ENCODE data around the gene PLOD2. TPM values are rescaled to one million over a fixed set of nuclear protein-coding genes. Genes with fewer than 3 reads are reported as not detected.

PLOD2 gene
- total RNA-seq, 1 experiment from 2014 or later, result 19.3 TPM

DNA sequence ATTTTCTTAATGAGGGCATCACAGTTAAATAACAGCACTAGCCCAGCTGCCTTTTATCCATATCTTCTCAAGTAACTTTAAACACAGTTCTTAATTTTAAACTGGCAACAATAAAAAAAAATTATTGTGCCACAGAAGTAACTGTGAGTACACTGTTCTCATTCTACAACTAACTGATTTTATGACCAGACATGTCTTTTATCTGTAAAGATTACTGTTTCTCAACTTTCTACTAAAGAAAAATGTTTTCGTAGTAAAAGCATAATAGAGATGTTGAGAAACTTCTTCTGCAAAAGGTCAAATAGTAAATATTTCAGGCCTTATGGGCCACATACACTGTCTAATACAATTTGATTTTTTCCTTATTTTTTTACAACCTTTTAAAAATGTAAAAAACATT lies 32.0 kb downstream of the PLOD2 start:
- Histone ChIP-seq H3K23ac (ENCODE audit: insufficient read length, low read depth, low read length) (no peak overlapping the region), H3T11ph (ENCODE audit: low read length) (no peak overlapping the region), H4K20me1 (ENCODE audit: control insufficient read depth, insufficient read depth, insufficient read length) (no peaks in the 10 kb centered on the region), H3K18ac (ENCODE audit: insufficient read length, low read depth, low read length) (no peak overlapping the region), H2AK5ac (ENCODE audit: insufficient read length, low read length) (no peak overlapping the region), H2AFZ (ENCODE audit: low read length) (no peak overlapping the region), H3K23me2 (ENCODE audit: insufficient read length, low read depth, low read length, poor library complexity, severe bottlenecking) (no peaks in the 10 kb centered on the region), H3K56ac (ENCODE audit: insufficient read length, low read depth, low read length) (no peak overlapping the region), H3K9me3 (ENCODE audit: control insufficient read depth, low read depth, low read length) (no peaks in the 10 kb centered on the region), H3K79me2 (ENCODE audit: insufficient read depth, low read length) (0 out of 2 replicates have a peak, but pooled peaks cover 2% of the 10 kb centered on the region), H2BK15ac (ENCODE audit: low read depth, low read length) (no peak overlapping the region), H3K4me2 (ENCODE audit: insufficient read depth, insufficient read length, low read length) (no peak overlapping the region), H2BK12ac (ENCODE audit: insufficient read length, low read depth, low read length) (no peak overlapping the region), H2BK120ac (ENCODE audit: low read depth, low read length, poor library complexity, severe bottlenecking) (no peak overlapping the region), H3K27ac (ENCODE audit: insufficient read length, low read depth, low read length) (no peak overlapping the region), H4K91ac (ENCODE audit: insufficient read length, low read depth, low read length) (no peak overlapping the region), H3K4ac (ENCODE audit: low read depth, low read length) (no peak overlapping the region), H4K5ac (ENCODE audit: insufficient read length, low read depth, low read length) (no peak overlapping the region), H4K8ac (replicated peaks; ENCODE audit: insufficient read length, low read depth, low read length) (no peak overlapping the region), H3K79me1 (ENCODE audit: insufficient read depth, low read depth, low read length, poor library complexity, severe bottlenecking) (peaks cover 3% of the 10 kb centered on the region), H3K9ac (ENCODE audit: extremely low read depth, insufficient read length, low read length) (no peak overlapping the region), H2BK20ac (ENCODE audit: low read depth, low read length, poor library complexity, severe bottlenecking) (no peak overlapping the region), H3K14ac (ENCODE audit: insufficient read depth, low read length) (no peak overlapping the region), H3K27me3 (ENCODE audit: insufficient read depth, low read length) (no peaks in the 10 kb centered on the region), H2BK5ac (ENCODE audit: insufficient read length, low read length) (no peak overlapping the region), H3K4me1 (ENCODE audit: insufficient read depth, low read length) (no peaks in the 10 kb centered on the region; the same call in 1 of the 2 replicates)
- Mint-ChIP-seq H3K4me3 (no peak overlapping the region), H3K4me1 (peaks cover 7% of the 10 kb centered on the region in 2 experiments), H3K27ac (no peak overlapping the region), H3K36me3 (ENCODE audit: insufficient read depth in 1 of 3, low read depth in 3 of 3) (0 out of 7 replicates have a peak, but pooled peaks cover 0 to 1% (median 0%) of the 10 kb centered on the region in 3 experiments), H3K27me3 (ENCODE audit: low read depth) (no peaks in the 10 kb centered on the region), H3K9me3 (no peaks in the 10 kb centered on the region)
- TF ChIP-seq, protein P1, sequence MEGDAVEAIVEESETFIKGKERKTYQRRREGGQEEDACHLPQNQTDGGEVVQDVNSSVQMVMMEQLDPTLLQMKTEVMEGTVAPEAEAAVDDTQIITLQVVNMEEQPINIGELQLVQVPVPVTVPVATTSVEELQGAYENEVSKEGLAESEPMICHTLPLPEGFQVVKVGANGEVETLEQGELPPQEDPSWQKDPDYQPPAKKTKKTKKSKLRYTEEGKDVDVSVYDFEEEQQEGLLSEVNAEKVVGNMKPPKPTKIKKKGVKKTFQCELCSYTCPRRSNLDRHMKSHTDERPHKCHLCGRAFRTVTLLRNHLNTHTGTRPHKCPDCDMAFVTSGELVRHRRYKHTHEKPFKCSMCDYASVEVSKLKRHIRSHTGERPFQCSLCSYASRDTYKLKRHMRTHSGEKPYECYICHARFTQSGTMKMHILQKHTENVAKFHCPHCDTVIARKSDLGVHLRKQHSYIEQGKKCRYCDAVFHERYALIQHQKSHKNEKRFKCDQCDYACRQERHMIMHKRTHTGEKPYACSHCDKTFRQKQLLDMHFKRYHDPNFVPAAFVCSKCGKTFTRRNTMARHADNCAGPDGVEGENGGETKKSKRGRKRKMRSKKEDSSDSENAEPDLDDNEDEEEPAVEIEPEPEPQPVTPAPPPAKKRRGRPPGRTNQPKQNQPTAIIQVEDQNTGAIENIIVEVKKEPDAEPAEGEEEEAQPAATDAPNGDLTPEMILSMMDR (conservative IDR thresholded peaks at IDR 0.05), result no peak
- WGBS (ENCODE audit: extremely low coverage, insufficient read length, low lambda C conversion rate), result no CpG with 5 or more reads among the region's 1 CpG
- DNase-seq, result no peak

Data from H9 (cell line).